Memory B cell (primary cell): ENCODE results near the gene MND1.

Experiments used
- ATAC-seq: fragments of 150-1000 bp; cut with Tn5 transposase; 2 replicates; pipeline ENCODE4 v1.10.0; 2021; ENCODE audit warnings: low read depth, mild to moderate bottlenecking, moderate library complexity
- DNase-seq, 2 donors: peaks; one replicate each; pipeline ENCODE4 v3.0.0; 2022; ENCODE audit warnings: low spot score in 2 of 2
- H3K27ac Mint-ChIP-seq: one replicate; pipeline ENCODE4 v1.8.0; 2022; ENCODE audit warnings: mild to moderate bottlenecking, moderate library complexity, mixed read lengths
- H3K27me3 Mint-ChIP-seq: one replicate; pipeline ENCODE4 v1.8.0; 2022; ENCODE audit warnings: mixed read lengths
- H3K36me3 Mint-ChIP-seq: one replicate; pipeline ENCODE4 v1.8.0; 2022; ENCODE audit warnings: mild to moderate bottlenecking, mixed read lengths
- H3K4me1 Mint-ChIP-seq: one replicate; pipeline ENCODE4 v1.8.0; 2022; ENCODE audit warnings: mixed read lengths
- H3K4me3 Mint-ChIP-seq: one replicate; pipeline ENCODE4 v1.8.0; 2022; ENCODE audit warnings: mild to moderate bottlenecking, moderate library complexity, mixed read lengths
- H3K9me3 Mint-ChIP-seq: one replicate; pipeline ENCODE4 v1.8.0; 2022; ENCODE audit warnings: mixed read lengths

MND1 gene

DNA sequence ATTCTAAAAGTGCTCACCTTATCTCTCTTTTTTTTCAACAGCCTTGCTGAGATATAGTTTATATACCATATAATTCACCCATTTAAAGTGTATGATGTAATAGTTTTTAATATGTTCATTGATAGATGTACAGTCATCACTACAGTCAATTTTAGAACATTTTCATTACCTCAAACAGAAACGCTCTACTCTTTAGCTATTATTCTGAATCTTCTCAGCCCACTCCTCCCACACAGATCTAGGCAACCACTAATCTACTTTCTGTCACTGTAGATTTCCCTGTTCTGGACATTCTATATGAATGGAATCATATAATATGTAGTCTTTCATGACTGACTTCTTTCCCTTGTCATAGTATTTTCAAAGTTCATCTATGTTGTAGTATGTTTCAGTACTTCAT, 22.6 kb downstream of the MND1 start:
- Mint-ChIP-seq H3K27me3 (no peaks in the 10 kb centered on the region), H3K4me3 (no peak overlapping the region), H3K27ac (peak overlapping the region; percentile 3), H3K9me3 (no peaks in the 10 kb centered on the region), H3K36me3 (no peaks in the 10 kb centered on the region), H3K4me1 (peaks cover 5% of the 10 kb centered on the region)
- DNase-seq: no peak
- no peak for ATAC-seq

DNA sequence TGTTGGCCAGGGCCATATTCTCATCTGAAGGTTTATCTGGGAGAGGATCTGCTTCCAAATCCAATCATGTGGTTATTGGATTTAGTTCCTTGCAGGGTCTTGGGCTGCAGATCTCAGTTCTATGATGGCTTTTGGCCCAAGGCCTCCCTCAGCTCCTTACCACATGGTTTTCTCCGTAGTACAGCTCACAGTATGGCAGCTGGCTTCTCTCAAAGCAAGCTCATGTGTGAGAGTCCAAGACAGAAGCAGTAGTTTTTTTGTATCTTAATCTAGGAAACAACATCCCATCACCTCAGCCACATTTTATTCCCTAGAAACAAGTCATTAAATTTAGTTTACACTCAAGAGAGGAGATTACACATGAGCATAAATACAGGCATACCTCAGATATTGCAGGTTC, 24.5 kb downstream of the MND1 start:
- Mint-ChIP-seq H3K27me3 (no peaks in the 10 kb centered on the region), H3K27ac (no peak overlapping the region), H3K4me3 (no peak overlapping the region), H3K4me1 (peaks cover 5% of the 10 kb centered on the region), H3K9me3 (peaks cover 1% of the 10 kb centered on the region), H3K36me3 (no peaks in the 10 kb centered on the region)
- ATAC-seq: no peak
- no peak for DNase-seq

DNA sequence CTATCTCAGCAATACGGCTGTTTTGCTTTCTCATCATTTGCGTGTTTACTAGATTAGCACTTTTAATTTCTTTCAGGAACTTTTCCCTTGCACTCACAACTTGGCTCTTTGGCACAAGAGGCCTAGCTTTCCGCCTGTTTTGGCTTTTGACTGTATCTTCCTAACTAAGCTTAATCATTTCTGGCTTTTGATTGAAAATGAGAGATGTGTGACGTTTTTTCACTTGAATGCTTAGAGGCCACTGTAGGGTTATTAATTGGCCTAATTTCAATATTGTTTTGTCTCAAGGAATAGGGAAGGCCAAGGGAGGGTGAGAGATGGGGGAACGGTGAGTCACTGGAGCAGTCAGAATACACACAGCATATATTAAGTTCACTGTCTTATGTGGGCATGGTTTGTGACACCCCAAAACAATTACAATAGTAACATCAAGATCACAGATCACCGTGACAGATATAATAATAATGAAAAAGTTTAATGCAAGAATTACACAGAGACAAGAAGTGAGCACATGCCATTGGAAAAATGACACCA, 27.3 kb downstream of the MND1 start:
- Mint-ChIP-seq H3K27ac (no peak overlapping the region), H3K27me3 (no peaks in the 10 kb centered on the region), H3K9me3 (peaks cover 1% of the 10 kb centered on the region), H3K4me1 (no peaks in the 10 kb centered on the region), H3K4me3 (no peak overlapping the region), H3K36me3 (no peaks in the 10 kb centered on the region)
- no peak for DNase-seq
- ATAC-seq: no peak

DNA sequence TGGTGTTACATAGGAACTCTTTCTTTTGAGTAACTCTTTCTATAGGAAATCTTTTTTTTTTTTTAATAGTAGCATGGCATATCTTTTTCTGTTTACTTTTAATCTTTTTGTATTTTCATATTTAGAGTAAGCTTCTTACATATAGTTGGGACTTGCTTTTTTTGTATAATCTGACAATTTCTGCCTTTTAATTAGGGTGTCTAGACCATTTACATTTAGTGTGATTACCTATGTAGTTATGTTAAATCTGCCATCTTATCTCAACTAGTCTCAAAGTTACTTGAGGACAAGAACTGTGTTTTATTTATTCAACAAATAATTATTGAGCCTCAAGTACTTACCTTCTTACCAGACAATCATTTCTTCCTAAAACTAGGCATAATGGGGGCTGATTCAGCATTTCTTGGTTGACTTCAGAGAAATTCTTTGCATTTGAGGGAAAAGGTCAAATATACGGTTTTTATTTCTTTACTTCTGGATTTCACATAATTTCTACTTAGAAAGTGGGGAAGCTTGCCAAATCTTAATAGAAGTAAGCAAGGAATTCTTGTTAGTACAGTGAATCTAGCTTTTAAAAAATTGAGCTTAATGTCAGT, 28.6 kb downstream of the MND1 start:
- DNase-seq (no peak), ATAC-seq (no peak)
- H3K9me3 Mint-ChIP-seq: peaks cover 1% of the 10 kb centered on the region
- no peak overlapping the region for H3K27ac Mint-ChIP-seq
- peaks cover 3% of the 10 kb centered on the region for H3K4me1 Mint-ChIP-seq
- H3K27me3 Mint-ChIP-seq: no peaks in the 10 kb centered on the region
- no peaks in the 10 kb centered on the region for H3K36me3 Mint-ChIP-seq
- no peak overlapping the region for H3K4me3 Mint-ChIP-seq

DNA sequence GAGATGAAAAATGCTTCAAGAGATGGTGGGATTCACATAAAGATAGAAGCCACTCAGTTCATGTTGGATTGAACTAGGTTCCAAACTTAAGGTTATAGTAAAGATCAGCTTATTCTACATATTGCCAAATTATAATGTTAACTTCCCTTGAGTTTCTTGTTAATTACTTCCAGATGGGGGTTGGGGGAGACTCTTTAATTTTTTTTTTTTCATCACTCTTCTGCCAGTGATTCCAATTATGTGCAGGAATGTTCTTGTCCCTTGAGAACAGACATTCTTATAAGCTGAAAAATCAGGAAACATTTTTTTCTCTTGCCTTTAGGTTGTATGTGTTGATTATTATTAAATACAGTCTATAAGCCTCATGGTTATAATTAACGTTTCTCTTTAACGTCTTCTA, 30.0 kb downstream of the MND1 start:
- no peak overlapping the region for H3K4me3 Mint-ChIP-seq
- peaks cover 1% of the 10 kb centered on the region for H3K9me3 Mint-ChIP-seq
- no peak overlapping the region for H3K27ac Mint-ChIP-seq
- H3K4me1 Mint-ChIP-seq: peaks cover 9% of the 10 kb centered on the region
- no peaks in the 10 kb centered on the region for H3K36me3 Mint-ChIP-seq
- ATAC-seq: no peak
- no peak for DNase-seq
- H3K27me3 Mint-ChIP-seq: no peaks in the 10 kb centered on the region

DNA sequence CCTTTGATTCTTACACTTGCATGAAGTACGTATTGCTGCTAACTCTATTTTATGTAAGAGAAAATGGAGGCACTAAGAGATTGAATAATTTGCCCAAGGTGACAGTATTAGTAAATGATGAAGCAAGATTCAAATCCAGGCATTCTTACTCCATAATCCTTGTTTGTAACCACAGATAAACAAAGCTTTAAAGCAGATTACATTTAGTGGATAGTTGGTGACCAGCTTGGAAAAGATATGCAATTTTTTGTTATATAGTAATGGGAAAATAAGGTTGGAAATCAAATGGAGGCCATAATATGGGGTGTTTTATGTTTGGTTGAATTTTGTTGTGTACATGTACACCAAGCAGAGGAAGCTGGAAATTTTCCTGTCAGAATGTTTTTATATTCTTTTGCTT, 30.8 kb downstream of the MND1 start:
- Mint-ChIP-seq H3K27ac (no peak overlapping the region), H3K36me3 (no peaks in the 10 kb centered on the region), H3K27me3 (no peaks in the 10 kb centered on the region), H3K4me3 (no peak overlapping the region), H3K4me1 (peaks cover 9% of the 10 kb centered on the region), H3K9me3 (peaks cover 1% of the 10 kb centered on the region)
- DNase-seq (no peak), ATAC-seq (no peak)

DNA sequence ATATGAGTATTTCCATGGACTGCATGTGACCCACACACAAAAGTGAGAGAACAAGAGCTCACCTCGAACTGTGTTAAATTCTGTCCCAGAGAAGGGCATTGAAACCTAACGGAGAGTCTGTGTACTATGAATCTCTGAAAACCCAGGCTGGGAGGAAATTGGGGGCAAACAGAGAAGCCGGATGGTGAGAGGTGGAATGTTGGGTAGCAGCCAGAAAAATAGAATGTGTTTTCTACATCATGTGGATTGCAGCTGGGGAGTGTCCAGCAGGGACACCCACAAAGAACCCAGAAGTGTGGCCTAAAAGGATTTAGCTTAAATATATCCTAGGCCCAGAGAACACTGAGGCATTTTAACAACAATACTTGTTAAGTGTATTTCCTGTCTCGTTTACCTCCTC, 38.6 kb downstream of the MND1 start:
- H3K36me3 Mint-ChIP-seq: no peaks in the 10 kb centered on the region

DNA sequence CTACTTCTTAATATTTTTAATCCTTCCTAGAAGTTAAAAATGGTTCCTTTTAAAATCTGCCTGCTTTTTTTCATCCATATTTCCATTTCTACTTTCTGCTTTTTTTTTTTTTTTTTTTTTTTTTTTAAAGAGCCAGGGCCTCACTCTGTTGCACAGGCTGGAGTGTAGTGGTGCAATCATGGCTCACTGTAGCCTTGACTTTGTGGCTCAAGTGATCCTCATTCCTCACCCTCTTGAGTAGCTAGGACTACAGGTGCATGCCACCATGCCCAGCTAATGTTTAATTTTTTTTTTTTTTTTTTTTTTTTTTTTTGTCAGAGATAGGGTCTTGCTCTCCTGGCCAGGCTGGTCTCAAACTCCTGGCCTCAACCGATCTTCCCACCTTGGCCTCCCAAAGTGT, 39.7 kb downstream of the MND1 start:
- no peaks in the 10 kb centered on the region for H3K36me3 Mint-ChIP-seq
- no peaks in the 10 kb centered on the region for H3K9me3 Mint-ChIP-seq
- no peaks in the 10 kb centered on the region for H3K4me1 Mint-ChIP-seq
- H3K27me3 Mint-ChIP-seq: no peaks in the 10 kb centered on the region
- H3K4me3 Mint-ChIP-seq: no peak overlapping the region
- H3K27ac Mint-ChIP-seq: no peak overlapping the region
- ATAC-seq (no peak), DNase-seq (no peak)

More for the DNA sequence above, 38.6 kb downstream of the MND1 start:
- DNase-seq: no peak
- ATAC-seq: no peak
- no peak overlapping the region for H3K27ac Mint-ChIP-seq
- H3K27me3 Mint-ChIP-seq: no peaks in the 10 kb centered on the region
- no peaks in the 10 kb centered on the region for H3K9me3 Mint-ChIP-seq
- H3K4me3 Mint-ChIP-seq: no peak overlapping the region
- H3K4me1 Mint-ChIP-seq: peaks cover 6% of the 10 kb centered on the region

DNA sequence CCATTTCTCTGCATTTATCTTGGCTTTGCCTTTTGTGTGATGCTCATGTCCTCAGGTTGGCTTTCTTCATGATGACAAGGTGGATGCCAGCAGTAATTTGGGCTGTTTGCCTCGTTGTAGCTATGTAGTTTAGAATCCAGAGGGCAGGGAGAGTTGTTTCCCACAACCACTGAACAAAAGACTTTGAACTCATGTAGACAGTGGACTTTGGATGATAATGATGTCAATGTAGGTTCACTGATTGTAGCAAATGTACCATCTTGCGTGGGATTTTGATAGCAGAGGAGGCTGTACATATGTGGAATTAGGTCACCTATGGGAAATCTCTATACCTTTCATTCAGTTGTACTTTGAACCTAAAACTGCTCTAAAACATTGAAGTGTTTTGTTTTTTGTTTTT, 41.3 kb downstream of the MND1 start:
- H3K36me3 Mint-ChIP-seq: no peaks in the 10 kb centered on the region
- no peak overlapping the region for H3K27ac Mint-ChIP-seq
- H3K4me3 Mint-ChIP-seq: no peak overlapping the region
- H3K9me3 Mint-ChIP-seq: no peaks in the 10 kb centered on the region
- DNase-seq (no peak), ATAC-seq (no peak)
- no peaks in the 10 kb centered on the region for H3K27me3 Mint-ChIP-seq
- H3K4me1 Mint-ChIP-seq: no peaks in the 10 kb centered on the region

DNA sequence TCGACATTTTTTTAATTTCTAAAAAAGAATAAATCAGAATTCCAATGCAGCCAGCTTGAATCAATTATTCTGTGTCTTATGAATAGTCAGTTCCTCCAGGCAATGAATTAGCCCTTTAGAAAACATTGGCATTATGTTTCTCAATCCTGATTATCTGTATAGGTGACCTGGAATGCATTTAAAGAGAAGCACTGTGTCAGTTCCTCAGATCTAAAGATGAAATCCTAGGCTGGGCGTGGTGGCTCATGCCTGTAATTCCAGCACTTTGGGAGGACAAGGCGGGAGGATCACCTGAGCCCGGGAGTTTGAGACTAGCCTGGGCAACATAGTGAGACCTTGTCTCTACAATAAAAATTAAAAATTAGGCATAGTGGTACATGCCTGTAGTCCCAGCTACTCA, 43.5 kb downstream of the MND1 start:
- no peak for ATAC-seq
- H3K27ac Mint-ChIP-seq: no peak overlapping the region

DNA sequence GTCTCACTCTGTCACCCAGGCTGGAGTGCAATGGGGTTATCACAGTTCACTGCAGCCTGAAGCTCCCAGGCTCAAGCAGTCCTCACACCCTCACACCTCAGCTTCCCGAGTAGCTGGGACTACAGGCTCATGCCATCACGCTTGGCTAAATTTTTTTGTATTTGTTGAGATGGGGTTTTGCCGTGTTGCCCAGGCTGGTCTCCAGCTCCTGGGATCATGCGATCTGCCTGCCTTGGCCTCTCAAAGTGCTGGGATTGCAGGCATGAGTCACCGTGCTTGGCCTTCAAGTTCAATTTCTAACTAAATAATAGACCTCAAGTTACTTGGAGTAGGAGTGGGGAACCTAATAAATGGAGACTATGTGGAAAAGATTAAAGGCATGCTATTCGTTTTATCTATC, 48.9 kb downstream of the MND1 start:
- Mint-ChIP-seq H3K4me1 (no peaks in the 10 kb centered on the region), H3K27ac (no peak overlapping the region), H3K9me3 (no peaks in the 10 kb centered on the region), H3K27me3 (no peaks in the 10 kb centered on the region), H3K4me3 (no peak overlapping the region), H3K36me3 (no peaks in the 10 kb centered on the region)
- DNase-seq (no peak), ATAC-seq (no peak)

More for the DNA sequence above, 43.5 kb downstream of the MND1 start:
- Mint-ChIP-seq H3K4me3 (no peak overlapping the region), H3K9me3 (no peaks in the 10 kb centered on the region), H3K27me3 (no peaks in the 10 kb centered on the region), H3K4me1 (no peaks in the 10 kb centered on the region), H3K36me3 (no peaks in the 10 kb centered on the region)
- no peak for DNase-seq

DNA sequence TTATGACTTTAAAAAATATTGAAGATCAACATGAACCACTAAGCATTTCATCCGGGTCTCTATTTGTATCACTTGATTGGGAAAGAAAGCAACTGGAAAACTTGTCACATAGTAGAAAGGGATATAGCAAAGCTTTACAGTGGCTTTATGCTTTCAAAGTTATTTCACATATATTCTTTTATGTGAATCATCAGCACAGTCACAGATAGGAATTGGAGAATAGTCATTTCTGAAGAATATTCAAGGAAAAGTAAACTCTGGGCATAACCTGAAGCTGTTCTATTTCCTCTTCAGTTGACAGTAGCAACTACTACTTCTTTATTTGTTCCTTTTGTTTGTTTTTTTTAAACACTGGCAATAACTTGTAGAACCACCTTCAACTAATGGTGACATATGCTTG, 50.5 kb downstream of the MND1 start:
- Mint-ChIP-seq H3K4me3 (no peak overlapping the region), H3K9me3 (no peaks in the 10 kb centered on the region), H3K4me1 (no peaks in the 10 kb centered on the region), H3K27me3 (no peaks in the 10 kb centered on the region), H3K36me3 (no peaks in the 10 kb centered on the region), H3K27ac (no peak overlapping the region)
- ATAC-seq (no peak), DNase-seq (no peak)

DNA sequence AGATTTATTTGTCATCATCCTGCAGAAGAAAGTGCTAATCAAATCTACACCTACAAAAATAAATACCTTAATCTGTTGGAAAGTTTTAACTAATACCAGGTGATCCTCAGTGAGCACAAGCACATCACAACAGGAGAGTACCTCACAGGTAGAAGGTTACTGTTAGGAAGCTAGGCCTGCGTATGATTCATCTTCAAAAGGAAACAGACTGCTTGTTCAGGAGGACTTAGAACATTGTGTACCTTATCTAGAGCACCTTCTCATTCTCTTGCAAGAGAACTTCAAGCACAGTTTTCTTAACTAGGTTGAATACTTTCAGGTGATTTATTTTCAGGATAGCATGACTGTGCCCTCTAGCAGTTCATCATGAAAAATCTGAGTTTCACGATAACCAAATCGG, 54.2 kb downstream of the MND1 start:
- Mint-ChIP-seq H3K4me3 (no peak overlapping the region), H3K9me3 (no peaks in the 10 kb centered on the region), H3K27me3 (no peaks in the 10 kb centered on the region), H3K4me1 (peaks cover 2% of the 10 kb centered on the region), H3K36me3 (no peaks in the 10 kb centered on the region), H3K27ac (no peak overlapping the region)
- DNase-seq (no peak), ATAC-seq (no peak)

DNA sequence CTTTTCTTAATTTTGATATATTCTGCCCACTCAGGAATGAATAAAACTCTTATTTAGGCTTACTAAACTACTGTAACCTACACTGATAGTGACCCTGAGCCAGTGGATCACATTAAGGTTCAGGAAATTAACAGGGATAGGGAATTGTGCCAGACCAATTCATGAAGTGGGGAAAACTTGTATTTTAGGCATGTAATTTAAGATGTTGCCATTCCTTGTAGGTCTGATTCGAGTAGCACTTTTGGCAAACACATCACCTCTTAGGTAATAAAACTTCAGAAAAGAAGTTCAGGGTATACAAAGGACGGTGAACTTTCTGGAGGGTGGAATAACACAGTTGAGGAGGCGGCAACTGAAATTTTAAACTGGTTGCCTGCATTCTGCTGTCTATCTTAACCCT, 54.9 kb downstream of the MND1 start:
- no peak overlapping the region for H3K27ac Mint-ChIP-seq
- DNase-seq: no peak
- no peak for ATAC-seq
- H3K9me3 Mint-ChIP-seq: no peaks in the 10 kb centered on the region
- H3K4me1 Mint-ChIP-seq: peaks cover 2% of the 10 kb centered on the region
- H3K36me3 Mint-ChIP-seq: no peaks in the 10 kb centered on the region
- H3K27me3 Mint-ChIP-seq: no peaks in the 10 kb centered on the region
- no peak overlapping the region for H3K4me3 Mint-ChIP-seq

DNA sequence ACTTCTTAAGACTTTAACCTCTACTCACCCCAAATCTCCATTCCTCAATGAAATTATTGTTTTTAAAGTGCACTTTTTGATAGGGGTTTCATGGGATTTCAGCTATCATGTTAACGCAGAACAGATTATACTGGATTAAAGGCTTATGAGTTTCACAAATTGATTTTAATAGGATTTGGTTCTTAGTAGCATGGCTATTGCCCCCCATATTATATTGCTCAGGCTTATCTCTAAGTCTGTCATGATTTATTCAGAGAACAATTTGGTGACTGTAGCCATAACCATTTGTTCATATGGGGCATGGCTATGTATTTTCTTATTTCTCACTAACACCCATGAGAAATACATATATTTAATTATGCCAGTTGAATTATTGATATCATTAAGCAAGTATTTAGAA, 57.0 kb downstream of the MND1 start:
- H3K36me3 Mint-ChIP-seq: peaks cover 2% of the 10 kb centered on the region
- no peak overlapping the region for H3K4me3 Mint-ChIP-seq
- no peaks in the 10 kb centered on the region for H3K27me3 Mint-ChIP-seq
- ATAC-seq (no peak), DNase-seq (no peak)
- peaks cover 2% of the 10 kb centered on the region for H3K4me1 Mint-ChIP-seq
- H3K27ac Mint-ChIP-seq: no peak overlapping the region
- H3K9me3 Mint-ChIP-seq: no peaks in the 10 kb centered on the region
